Measurements from ENCODE around the gene PKD1.

The PKD1 gene

DNA sequence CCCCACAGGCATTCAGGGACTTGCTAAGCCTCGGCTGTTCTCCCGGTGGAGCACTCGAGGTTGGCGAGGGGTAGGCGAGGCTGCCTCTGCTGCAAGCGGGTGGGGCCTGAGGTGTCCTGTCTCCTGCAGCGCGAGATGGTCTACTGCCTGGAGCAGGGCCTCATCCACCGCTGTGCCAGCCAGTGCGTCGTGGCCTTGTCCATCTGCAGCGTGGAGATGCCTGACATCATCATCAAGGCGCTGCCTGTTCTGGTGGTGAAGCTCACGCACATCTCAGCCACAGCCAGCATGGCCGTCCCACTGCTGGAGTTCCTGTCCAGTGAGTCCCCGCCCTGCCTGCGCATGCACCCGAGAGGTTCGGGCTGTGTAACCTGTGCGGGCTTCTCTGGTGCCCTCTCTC, 61.6 kb downstream of the PKD1 start:
- no peak for DNase-seq
- TF ChIP-seq GATA1 (IDR thresholded peaks at IDR 0.05; ENCODE audit: low read depth, low read length) (no peak), POLR2A (IDR thresholded peaks at IDR 0.05; ENCODE audit: low read length) (no peak)

DNA sequence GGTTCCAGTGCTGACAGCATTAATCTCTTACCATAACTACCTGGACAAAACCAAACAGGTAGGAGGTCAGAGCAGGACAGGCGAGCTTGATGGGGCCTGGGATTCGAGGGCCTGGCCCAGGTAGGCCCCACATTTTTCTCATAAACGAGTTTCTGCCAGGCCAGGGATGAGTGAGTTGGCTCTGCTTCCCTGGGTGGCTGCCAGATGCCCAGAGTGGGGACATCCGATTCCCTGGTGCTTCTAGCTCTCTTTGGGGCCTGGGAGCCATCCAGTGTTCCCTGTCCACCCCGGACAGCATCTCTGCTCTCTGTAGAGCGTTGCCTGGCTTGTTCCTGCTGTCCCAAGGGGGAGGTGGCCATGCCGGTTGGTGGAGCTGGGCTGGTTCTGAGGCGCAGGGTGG, 62.8 kb downstream of the PKD1 start:
- no peak for DNase-seq
- TF ChIP-seq POLR2A (IDR thresholded peaks at IDR 0.05; ENCODE audit: low read length), result no peak
- no peak for TF ChIP-seq GATA1 (IDR thresholded peaks at IDR 0.05; ENCODE audit: low read depth, low read length)

DNA sequence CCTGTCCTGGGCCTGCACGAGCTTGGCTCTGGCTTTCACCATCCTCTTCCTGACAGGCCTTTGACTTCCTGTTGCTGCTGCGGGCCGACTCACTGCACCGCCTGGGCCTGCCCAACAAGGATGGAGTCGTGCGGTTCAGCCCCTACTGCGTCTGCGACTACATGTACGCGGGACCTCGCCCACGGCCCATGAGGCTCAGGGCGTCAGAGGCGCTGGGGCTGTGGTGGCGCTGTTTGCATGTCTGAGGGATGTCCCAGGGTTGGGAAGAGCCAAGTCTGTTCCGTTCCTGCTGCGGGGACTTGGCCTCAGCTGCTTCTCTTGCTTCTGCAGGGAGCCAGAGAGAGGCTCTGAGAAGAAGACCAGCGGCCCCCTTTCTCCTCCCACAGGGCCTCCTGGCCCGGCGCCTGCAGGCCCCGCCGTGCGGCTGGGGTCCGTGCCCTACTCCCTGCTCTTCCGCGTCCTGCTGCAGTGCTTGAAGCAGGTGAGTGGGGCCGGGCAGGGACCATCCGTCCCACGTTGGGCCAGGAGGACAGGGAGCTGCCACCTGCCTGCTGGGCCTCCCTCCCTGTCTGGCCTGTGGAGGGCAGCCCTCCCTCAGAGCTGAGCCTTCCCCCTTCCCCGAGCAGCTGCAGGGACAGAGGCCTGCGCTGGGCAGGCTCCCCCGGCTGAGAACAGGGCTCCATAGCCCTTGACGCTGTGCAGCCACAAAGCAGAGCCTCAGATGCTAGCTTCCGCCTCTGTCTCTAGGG, 64.1 kb downstream of the PKD1 start:
- no peak for DNase-seq
- TF ChIP-seq GATA1 (IDR thresholded peaks at IDR 0.05; ENCODE audit: low read depth, low read length), result no peak
- TF ChIP-seq POLR2A (IDR thresholded peaks at IDR 0.05; ENCODE audit: low read length), result no peak

DNA sequence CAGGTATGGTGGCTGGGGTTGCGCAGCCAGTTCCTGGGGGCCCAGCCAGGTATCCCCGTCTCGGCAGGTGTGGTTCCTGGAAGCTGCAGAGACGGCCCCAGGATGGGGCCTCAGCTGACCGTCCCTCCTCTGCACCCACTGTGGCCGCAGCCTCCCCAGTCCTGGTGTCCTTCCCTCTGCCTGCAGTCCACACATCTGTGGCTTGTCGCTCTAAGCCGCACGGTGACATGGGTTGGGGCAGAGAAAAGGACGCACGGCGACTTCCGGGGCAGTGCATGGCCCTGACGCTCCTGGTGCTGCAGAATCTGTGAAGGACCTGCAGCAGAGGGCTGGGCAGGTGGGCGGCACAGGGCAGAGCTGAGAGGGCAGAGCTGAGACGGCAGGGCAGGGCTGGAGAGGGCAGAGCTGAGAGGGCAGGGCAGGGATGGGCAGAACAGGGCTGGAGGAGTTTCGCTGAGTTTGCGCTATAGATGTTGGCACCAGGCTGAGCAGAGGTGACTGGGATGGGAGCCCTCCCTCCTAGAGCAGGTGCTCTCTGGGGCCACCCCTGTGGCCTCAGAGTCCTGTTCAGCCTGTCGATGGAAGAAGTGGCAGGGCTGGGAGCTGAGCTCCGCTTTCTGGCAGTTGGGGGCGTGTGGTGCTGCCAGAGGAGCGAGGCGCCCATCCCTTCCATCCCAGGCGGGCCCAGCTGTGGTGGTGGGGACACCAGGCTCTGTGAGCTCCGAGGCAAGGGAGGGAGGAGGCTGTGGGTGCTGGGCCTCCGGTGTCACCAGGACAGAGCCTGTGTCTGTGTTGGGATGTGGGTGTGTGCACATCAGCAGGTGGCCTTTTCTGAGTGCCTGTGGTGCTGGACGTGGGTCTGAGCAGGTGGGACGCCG, 64.9 kb downstream of the PKD1 start:
- TF ChIP-seq GATA1 (IDR thresholded peaks at IDR 0.05; ENCODE audit: low read depth, low read length), result no peak
- TF ChIP-seq POLR2A (IDR thresholded peaks at IDR 0.05; ENCODE audit: low read length), result no peak
- no peak for DNase-seq

DNA sequence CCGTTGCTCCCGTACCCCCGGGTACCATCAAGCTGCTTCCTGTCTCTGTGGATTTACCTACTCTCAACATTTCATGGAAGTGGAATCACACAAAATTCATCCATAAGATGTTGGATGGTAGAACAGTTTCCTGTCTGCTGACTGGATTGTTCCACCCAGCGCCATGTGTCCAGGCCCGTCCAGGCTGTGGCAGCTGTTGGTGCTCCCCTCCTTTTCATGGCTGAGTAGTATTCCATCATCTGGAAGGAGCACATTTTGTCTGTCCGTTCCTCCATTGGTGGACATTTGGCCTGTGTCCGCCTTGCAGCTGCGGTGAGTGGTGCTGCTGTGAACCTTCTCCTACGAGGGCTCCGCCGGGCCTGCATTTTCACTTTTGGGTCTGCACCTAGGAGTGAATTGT, 69.6 kb downstream of the PKD1 start:
- no peak for TF ChIP-seq POLR2A (IDR thresholded peaks at IDR 0.05; ENCODE audit: low read length)
- no peak for TF ChIP-seq GATA1 (IDR thresholded peaks at IDR 0.05; ENCODE audit: low read depth, low read length)
- DNase-seq, result no peak

DNA sequence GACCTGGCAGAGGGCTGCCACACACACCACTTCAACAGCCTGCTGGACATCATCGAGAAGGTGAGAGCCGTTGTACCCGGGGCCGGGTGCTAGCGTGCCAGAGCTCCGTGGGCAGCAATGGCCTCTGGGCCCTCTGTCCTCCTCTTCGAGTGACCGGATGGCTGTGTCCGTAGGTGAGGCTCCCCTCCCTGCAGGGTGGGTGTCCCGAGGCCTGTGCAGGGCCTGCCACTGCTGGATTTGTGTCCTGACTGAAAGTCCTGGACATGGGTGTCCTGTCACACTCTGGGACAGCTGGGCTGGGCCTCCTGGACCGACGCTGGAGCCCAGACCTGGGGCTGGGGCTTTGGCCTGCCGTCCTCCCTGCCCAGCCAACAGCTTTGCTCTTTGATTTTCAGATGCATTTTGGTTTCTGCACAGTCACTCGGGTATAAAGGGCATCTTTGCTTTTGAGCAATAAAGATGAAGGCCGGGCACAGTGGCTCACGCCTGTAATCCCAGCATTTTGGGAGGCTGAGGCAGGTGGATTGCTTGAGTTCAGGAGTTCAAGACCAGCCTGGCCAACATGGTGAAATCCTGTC, 71.2 kb downstream of the PKD1 start:
- DNase-seq, result no peak
- TF ChIP-seq GATA1 (IDR thresholded peaks at IDR 0.05; ENCODE audit: low read depth, low read length), result no peak
- TF ChIP-seq POLR2A (IDR thresholded peaks at IDR 0.05; ENCODE audit: low read length), result no peak

DNA sequence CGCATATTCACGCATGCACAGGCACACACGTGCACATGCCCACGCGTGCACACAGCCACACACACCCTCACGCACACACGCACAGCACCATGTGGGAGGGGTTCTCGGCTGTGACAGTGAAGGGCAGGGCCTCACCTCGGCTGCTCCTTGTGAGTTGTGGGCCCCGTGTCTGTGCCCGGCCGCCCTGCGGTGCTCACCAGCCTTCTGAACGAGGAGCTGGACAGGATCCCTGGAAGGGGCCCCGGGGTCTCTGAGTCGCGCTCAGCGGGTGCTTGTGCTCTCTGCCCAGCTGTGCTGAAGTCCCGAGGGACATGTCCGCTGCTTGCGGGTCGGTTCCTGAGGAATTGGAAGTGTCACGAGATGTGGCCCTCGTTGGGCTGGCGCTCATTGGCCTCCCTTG, 71.8 kb downstream of the PKD1 start:
- no peak for TF ChIP-seq GATA1 (IDR thresholded peaks at IDR 0.05; ENCODE audit: low read depth, low read length)
- no peak for TF ChIP-seq POLR2A (IDR thresholded peaks at IDR 0.05; ENCODE audit: low read length)
- no peak for DNase-seq

DNA sequence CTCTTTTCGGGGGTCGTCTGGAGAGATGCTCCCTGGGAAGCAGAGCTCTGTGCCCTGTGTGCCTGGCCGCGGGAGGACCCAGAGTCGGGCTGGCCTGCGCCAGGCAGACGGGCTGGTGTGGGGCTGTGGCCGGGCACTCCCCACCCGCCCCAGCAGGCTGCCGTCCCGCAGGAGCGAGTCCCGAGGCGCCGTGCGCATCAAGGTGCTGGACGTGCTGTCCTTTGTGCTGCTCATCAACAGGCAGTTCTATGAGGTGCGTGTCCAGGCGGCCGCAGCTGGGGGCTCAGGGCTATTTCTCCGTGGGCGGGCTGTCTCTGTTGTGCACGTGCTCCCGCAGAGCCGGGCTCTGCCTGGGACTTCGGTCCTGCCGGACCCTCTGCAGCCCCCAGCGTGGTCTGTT, 72.9 kb downstream of the PKD1 start:
- DNase-seq, result no peak
- no peak for TF ChIP-seq GATA1 (IDR thresholded peaks at IDR 0.05; ENCODE audit: low read depth, low read length)
- TF ChIP-seq POLR2A (IDR thresholded peaks at IDR 0.05; ENCODE audit: low read length), result no peak

DNA sequence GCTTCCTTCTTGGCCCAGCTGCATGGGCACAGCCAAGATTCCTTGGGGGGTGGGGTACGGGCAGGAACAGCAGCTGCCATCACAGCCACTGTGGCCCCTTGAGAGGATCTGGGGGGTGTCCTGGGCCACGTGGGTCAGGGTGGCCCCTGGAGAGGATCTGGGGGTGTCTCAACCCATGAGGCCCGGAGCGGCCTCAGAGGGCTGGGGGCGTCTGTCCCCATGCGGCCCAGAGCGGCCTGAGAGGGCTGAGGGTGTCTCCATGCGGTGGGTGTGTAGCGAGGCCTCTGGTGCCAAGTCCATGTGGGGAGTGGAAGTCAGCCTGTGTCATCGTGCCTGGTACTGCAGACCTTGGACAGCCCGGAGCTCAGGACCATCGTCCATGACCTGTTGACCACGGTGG, 74.2 kb downstream of the PKD1 start:
- DNase-seq, result no peak

DNA sequence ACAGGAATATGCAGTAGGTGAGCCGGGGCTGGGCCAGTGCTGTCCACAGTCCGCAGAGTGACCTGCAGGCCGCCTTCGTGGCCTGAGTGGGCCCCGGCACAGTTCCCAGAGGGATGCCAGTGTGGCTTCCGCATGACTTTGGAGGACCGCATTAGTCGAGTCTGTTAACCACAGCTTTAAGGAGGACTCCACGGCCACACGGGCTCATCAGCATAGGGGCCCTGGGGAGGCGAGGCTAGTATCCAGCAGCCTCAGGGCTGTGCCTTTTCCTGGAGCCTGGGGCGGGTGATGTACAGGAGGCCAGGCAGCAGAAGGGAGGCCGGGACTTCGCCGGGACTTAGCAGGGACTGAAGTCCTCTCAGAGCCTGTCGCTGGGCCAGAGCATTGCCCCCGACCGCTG, 74.7 kb downstream of the PKD1 start:
- no peak for TF ChIP-seq POLR2A (IDR thresholded peaks at IDR 0.05; ENCODE audit: low read length)
- no peak for TF ChIP-seq GATA1 (IDR thresholded peaks at IDR 0.05; ENCODE audit: low read depth, low read length)
- DNase-seq, result no peak

More for the DNA sequence above, 74.2 kb downstream of the PKD1 start:
- no peak for TF ChIP-seq POLR2A (IDR thresholded peaks at IDR 0.05; ENCODE audit: low read length)
- TF ChIP-seq GATA1 (IDR thresholded peaks at IDR 0.05; ENCODE audit: low read depth, low read length), result no peak

DNA sequence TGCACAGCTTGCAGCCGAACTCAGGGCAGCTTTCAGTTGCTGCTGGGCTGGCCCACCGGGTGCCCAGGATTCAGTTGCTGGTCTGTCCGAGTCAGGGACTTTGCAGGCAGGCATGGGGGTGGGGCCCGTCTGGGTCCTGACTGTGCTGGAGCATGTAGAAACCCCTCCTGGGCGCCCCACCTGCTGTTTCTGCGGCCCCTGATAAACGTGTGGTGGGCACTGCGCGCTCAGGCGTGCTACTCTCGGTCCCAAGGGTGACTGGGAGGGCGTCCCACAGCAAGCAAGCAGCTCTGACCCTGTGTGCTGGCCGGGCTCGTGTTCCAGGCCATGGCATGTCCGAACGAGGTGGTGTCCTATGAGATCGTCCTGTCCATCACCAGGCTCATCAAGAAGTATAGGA, 75.4 kb downstream of the PKD1 start:
- TF ChIP-seq GATA1 (IDR thresholded peaks at IDR 0.05; ENCODE audit: low read depth, low read length) (no peak), POLR2A (IDR thresholded peaks at IDR 0.05; ENCODE audit: low read length) (no peak)
- no peak for DNase-seq

DNA sequence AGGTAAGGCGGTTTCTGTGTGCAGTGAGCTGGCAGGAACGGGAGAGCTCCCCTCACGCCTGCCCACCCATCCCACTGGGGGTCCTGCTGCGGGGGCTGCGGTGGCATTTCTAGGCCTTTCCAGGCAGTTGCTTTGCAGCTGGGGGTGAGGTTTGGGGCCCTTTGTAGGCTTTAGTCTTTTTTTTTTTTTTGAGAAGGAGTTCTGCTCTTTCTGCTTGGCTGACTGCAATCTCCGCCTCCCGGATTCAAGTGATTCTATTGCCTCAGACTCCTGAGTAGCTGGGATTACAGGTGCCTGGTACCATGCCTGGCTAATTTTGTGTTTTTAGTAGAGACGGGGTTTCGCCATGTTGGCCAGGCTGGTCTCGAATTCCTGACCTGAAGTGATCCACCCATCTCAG, 76.8 kb downstream of the PKD1 start:
- TF ChIP-seq GATA1 (IDR thresholded peaks at IDR 0.05; ENCODE audit: low read depth, low read length), result no peak
- TF ChIP-seq POLR2A (IDR thresholded peaks at IDR 0.05; ENCODE audit: low read length), result no peak
- no peak for DNase-seq

DNA sequence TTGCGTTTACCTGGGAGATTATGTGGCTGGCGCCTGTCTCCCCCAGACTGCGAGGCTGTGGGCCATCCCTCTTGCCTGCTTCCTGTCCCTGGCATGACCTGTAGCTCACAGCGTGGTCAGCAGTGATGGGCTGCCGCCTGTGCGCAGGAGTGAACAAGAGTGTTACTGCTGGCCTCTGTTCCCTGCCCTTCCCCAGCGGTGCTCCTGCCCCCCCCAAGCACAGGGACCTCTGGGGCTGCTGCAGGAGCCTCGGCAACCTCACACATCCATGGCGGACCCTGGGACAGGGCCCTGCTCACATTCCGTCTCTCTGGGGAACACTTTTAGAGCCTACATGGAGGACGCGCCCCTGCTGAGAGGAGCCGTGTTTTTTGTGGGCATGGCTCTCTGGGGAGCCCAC, 77.3 kb downstream of the PKD1 start:
- no peak for DNase-seq
- no peak for TF ChIP-seq GATA1 (IDR thresholded peaks at IDR 0.05; ENCODE audit: low read depth, low read length)
- TF ChIP-seq POLR2A (IDR thresholded peaks at IDR 0.05; ENCODE audit: low read length), result no peak

DNA sequence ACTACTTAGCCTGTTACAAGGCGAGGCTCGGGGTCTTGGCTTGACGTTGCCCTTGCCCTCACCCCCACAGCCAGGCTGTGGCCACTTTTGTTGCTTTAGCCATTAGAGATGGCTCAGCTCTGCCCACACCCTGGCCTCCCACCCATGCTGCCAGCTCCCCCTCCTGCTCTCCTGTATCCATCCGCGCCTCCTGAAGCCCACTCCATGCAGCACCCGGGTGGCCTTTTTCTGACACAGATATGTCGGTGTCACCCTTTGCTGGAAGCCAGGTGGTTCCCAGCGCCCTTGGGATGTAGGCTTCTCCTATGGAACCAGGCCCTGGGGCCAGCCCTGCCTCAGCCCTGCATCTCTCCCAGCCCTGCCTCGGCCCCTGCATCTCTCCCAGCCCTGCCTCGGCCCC, 78.3 kb downstream of the PKD1 start:
- no peak for DNase-seq
- TF ChIP-seq POLR2A (IDR thresholded peaks at IDR 0.05; ENCODE audit: low read length) (no peak), GATA1 (IDR thresholded peaks at IDR 0.05; ENCODE audit: low read depth, low read length) (no peak)
